ENCODE measurements around the gene TTC27.
"Not testable (repeated sequence)": the region's sequence is repeated elsewhere in the genome, so short reads cannot be mapped to it uniquely, and the experiment has no call there.

The TTC27 gene

DNA sequence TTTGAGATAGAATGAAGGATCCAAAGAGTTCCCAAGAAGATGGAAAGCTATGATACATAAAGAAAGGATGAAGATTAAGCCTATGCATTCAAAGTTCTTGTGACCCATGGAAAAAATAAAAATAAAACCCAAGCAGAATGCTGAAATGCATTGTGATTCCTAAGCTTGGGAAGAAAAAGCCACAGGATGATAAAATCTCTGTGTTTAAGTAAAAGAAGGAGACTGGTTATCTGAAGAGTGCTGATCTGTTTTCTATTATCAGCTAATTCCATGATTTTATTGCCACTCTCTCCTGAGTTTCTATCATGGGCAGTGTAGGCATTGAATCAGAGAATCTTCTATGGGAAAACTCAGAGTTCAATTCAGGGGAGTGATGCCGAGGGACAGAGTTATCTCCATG, 215.8 kb downstream of the TTC27 start:
- H3K4me3 ChIP-seq = no peak overlapping the region
- no peak overlapping the region for H3K27ac ChIP-seq
- DNase-seq = no peak
- H3K36me3 ChIP-seq = no peaks in the 10 kb centered on the region
- no peaks in the 10 kb centered on the region for H3K27me3 ChIP-seq
- TF ChIP-seq, protein P1, sequence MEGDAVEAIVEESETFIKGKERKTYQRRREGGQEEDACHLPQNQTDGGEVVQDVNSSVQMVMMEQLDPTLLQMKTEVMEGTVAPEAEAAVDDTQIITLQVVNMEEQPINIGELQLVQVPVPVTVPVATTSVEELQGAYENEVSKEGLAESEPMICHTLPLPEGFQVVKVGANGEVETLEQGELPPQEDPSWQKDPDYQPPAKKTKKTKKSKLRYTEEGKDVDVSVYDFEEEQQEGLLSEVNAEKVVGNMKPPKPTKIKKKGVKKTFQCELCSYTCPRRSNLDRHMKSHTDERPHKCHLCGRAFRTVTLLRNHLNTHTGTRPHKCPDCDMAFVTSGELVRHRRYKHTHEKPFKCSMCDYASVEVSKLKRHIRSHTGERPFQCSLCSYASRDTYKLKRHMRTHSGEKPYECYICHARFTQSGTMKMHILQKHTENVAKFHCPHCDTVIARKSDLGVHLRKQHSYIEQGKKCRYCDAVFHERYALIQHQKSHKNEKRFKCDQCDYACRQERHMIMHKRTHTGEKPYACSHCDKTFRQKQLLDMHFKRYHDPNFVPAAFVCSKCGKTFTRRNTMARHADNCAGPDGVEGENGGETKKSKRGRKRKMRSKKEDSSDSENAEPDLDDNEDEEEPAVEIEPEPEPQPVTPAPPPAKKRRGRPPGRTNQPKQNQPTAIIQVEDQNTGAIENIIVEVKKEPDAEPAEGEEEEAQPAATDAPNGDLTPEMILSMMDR (IDR thresholded peaks at IDR 0.05) = no peak
- H3K9me3 ChIP-seq = no peaks in the 10 kb centered on the region
- peaks cover 0 to 5% (median 0%) of the 10 kb centered on the region in 4 donors for H3K4me1 ChIP-seq
- intact Hi-C loops (cut with DNase I; ENCODE audit: low total_unique reads) = no loop called here

DNA sequence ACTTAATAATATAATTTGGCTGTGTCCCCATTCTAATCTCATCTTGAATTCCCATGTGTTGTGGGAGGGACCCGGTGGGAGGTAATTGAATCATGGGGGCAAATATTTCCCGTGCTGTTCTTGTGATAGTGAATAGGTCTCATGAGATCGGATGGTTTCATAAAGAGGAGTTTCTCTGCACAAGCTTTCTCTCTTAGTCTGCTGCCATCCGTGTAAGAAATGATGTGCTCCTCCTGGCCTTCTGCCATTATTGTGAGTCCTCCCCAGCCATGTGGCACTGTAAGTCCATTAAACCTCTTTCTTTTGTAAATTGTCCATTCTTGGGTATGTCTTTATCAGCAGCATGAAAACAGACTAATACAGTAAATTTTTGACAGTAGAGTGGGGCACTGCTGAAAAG, 216.4 kb downstream of the TTC27 start:
- Histone ChIP-seq H3K4me1 (peaks cover 0 to 5% (median 0%) of the 10 kb centered on the region in 4 donors), H3K9me3 (no peaks in the 10 kb centered on the region), H3K27ac (no peak overlapping the region), H3K27me3 (no peaks in the 10 kb centered on the region), H3K36me3 (no peaks in the 10 kb centered on the region), H3K4me3 (no peak overlapping the region)
- intact Hi-C loops (cut with DNase I; ENCODE audit: low total_unique reads) = no loop called here
- TF ChIP-seq, protein P1 (IDR thresholded peaks at IDR 0.05) = no peak
- DNase-seq = no peak

DNA sequence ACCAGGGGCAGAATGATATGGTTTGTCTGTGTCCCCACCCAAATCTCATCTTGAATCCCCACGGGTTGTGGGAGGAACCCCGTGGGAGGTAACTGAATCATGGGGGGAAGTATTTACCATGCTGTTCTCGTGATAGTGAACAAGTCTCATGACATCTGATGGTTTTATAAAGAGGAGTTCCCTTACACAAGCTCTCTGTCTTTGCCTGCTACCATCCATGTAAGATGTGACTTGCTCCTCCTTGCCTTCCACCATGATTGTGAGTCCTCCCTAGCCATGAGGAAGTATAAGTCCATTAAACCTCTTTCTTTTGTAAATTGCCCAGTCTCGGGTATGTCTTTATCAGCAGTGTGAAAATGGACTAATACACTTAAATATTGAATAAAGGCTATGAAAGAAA, 218.4 kb downstream of the TTC27 start:
- intact Hi-C loops (cut with DNase I; ENCODE audit: low total_unique reads); H3K9me3 ChIP-seq; H3K4me1 ChIP-seq; H3K36me3 ChIP-seq; H3K4me3 ChIP-seq; DNase-seq; H3K27me3 ChIP-seq; H3K27ac ChIP-seq: not testable (repeated sequence)

DNA sequence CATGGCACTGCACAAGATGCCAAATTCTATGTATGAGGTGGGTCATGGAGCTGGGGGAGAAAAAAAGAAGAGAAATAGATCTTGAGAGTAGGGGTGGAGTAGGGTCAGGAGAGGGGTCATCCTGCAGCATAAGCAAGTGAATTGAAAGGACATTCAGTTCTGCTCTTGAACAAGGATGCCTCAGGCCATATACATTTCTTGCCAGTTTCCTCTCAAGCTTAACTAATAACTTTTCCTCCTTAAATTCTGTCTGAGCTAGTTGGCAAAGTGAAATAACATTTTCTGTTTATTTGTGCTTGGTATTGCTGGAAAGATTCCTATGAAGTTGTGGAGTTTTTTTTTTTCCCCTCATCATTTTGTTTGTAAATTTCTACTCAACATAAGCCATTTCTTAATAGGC, 219.9 kb downstream of the TTC27 start:
- H3K4me3 ChIP-seq = no peak overlapping the region
- H3K27ac ChIP-seq = no peak overlapping the region
- intact Hi-C loops (cut with DNase I; ENCODE audit: low total_unique reads) = no loop called here

DNA sequence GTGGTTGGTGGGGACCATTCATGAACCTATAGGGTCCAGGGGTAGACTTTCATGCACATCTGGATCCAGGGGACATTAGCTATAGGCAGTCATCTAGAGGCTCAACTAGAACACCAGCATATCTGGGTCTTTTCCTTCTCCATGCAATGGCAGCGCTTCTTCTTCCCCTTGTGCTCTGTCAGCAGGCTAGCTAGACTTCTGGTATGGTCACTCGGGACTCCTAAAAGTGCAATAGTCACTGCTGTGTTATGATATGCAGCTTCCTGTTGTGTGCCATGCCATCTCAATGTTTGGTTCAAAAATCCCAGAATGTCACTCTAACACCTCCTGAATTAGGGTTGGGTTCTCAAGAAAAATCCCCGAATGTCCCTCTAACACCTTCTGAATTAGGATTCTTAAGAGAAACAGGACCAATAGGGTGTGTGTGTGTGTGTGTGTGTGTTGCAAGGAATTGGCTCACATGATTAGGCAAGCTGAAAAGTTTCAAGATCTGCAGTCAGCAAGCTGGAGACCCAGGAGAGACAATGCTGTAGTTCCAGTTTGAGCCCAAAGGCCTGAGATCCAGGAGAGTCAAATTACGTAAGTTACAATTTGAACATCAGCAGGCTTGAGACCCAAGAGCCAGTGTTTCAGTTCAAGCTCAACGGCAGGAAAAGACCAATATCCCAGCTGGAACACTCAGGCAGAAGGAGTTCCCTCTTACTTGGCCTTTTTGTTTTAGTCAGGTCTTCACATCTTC, 221.8 kb downstream of the TTC27 start:
- intact Hi-C loops (cut with DNase I; ENCODE audit: low total_unique reads) = no loop called here
- TF ChIP-seq, protein P1 (IDR thresholded peaks at IDR 0.05) = no peak
- DNase-seq = no peak

More for the DNA sequence above, 219.9 kb downstream of the TTC27 start:
- no peak for DNase-seq
- no peaks in the 10 kb centered on the region for H3K4me1 ChIP-seq
- H3K27me3 ChIP-seq = no peaks in the 10 kb centered on the region
- no peaks in the 10 kb centered on the region for H3K36me3 ChIP-seq
- TF ChIP-seq, protein P1 (IDR thresholded peaks at IDR 0.05) = no peak
- H3K9me3 ChIP-seq = no peaks in the 10 kb centered on the region

DNA sequence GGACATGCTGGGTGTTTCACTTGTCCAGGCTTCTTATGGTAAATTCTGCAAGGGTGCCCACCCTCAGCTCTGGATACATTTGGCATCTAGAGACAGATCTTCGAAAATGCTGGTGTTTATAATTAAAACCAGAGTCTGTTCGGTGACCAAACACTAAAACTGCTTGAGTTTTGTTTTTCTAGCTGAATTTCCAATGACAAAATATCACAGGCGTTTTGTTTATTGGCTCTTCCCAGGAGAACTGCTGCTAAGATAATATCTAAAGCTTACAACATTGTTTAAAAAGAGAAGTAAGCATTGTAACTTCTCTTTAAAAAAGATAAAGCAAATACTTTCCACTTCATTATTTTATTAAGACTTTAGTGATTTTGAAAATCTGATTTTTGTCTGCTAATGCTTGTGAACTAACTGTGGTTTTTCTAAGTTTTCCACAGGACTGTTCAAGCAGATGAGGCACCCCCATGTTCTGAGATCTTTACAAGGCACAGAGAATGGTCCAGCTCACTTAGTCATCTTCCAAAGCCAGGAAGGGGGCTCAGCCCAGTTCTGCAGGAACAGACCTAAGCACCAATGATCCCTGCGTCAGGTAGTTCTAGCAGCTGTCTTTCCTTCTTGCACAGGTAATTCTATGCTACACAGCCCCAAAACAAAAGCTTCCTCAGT, 224.1 kb downstream of the TTC27 start:
- Histone ChIP-seq H3K27ac (no peak overlapping the region), H3K9me3 (no peaks in the 10 kb centered on the region), H3K4me1 (no peaks in the 10 kb centered on the region), H3K4me3 (no peak overlapping the region), H3K27me3 (no peaks in the 10 kb centered on the region), H3K36me3 (no peaks in the 10 kb centered on the region)
- intact Hi-C loops (cut with DNase I; ENCODE audit: low total_unique reads) = no loop called here
- TF ChIP-seq, protein P1 (IDR thresholded peaks at IDR 0.05) = no peak
- DNase-seq = no peak

More for the DNA sequence above, 221.8 kb downstream of the TTC27 start:
- H3K27ac ChIP-seq = no peak overlapping the region
- H3K27me3 ChIP-seq = no peaks in the 10 kb centered on the region
- no peaks in the 10 kb centered on the region for H3K36me3 ChIP-seq
- H3K9me3 ChIP-seq = no peaks in the 10 kb centered on the region
- no peak overlapping the region for H3K4me3 ChIP-seq
- H3K4me1 ChIP-seq = no peaks in the 10 kb centered on the region

All from tibial artery (tissue), 4 donors.